Stomach (tissue), 4 donors: ENCODE measurements around the gene MYBPC2.

ENCODE experiments used
- EP300 ChIP-seq: sonication (generic); formaldehyde crosslinking; IDR thresholded peaks from one replicate; pipeline ENCODE4 v1.6.1; 2017; ENCODE audit warnings: antibody characterized with exemption
- POLR2A ChIP-seq, 4 donors: fragments of 450-650 bp; IDR thresholded peaks; one replicate each; pipeline ENCODE4 v1.6.1; 2016; ENCODE audit warnings: antibody characterized with exemption in 4 of 4, control low read depth in 2 of 4, mild to moderate bottlenecking in 1 of 4, moderate library complexity in 1 of 4
- POLR2AphosphoS5 ChIP-seq, 3 donors: sonication (generic); formaldehyde crosslinking; IDR thresholded peaks; one replicate each; pipeline ENCODE4 v1.6.1; 2016; ENCODE audit warnings: antibody characterized with exemption in 3 of 3
- TF ChIP-seq, protein P1 (sequence below), 7 experiments: fragments of 450-650 bp in 4 of 7; fragments of 200-600 bp in 3 of 7; sonication (generic) in 3 of 7; IDR thresholded peaks; one replicate each; pipeline ENCODE4 v1.5.1; 2016 to 2019; ENCODE audit warnings: antibody characterized with exemption in 7 of 7, control low read depth in 2 of 7, mild to moderate bottlenecking in 1 of 7

DNA sequence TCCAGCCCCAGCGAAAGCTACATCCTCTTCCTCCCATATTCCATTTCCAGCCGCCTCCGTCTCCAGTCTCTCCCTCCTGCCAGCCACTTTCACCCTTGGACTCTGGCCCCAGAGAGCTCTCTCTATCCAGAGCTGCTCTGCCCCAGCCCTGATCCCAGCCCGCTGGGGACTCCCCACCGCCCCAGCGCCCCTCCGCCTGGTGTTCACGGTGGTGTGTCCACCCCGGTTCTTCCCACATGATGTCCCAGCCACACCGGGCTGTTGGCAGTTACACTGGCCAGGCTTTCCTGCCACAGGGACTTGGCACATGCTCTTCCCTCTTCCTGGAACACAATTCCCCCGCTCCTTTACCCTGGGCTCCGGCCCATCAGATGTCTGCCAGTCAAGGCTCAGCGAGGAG is 32.3 kb downstream of the MYBPC2 start:
- no peak for TF ChIP-seq POLR2A (IDR thresholded peaks at IDR 0.05)
- no peak for TF ChIP-seq POLR2AphosphoS5 (IDR thresholded peaks at IDR 0.05)
- TF ChIP-seq, protein P1, sequence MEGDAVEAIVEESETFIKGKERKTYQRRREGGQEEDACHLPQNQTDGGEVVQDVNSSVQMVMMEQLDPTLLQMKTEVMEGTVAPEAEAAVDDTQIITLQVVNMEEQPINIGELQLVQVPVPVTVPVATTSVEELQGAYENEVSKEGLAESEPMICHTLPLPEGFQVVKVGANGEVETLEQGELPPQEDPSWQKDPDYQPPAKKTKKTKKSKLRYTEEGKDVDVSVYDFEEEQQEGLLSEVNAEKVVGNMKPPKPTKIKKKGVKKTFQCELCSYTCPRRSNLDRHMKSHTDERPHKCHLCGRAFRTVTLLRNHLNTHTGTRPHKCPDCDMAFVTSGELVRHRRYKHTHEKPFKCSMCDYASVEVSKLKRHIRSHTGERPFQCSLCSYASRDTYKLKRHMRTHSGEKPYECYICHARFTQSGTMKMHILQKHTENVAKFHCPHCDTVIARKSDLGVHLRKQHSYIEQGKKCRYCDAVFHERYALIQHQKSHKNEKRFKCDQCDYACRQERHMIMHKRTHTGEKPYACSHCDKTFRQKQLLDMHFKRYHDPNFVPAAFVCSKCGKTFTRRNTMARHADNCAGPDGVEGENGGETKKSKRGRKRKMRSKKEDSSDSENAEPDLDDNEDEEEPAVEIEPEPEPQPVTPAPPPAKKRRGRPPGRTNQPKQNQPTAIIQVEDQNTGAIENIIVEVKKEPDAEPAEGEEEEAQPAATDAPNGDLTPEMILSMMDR (IDR thresholded peaks at IDR 0.05), result no peak
- TF ChIP-seq EP300, result no peak
